Measurements from ENCODE around the gene PHACTR1. TPM values are rescaled to one million over a fixed set of nuclear protein-coding genes. Genes with fewer than 3 reads are reported as not detected.
A peak's percentile ranks its signal among the peaks of the same experiment; 100 is the strongest.
"Not testable (repeated sequence)": the region's sequence is repeated elsewhere in the genome, so short reads cannot be mapped to it uniquely, and the experiment has no call there.

PHACTR1 gene
- not detected in 2 replicates for total RNA-seq (2014; rRNA removed; shearing (Covaris generic); ENCODE audit: low replicate concordance)

- no peak for DNase-seq (ENCODE audit: low read depth)
- in situ Hi-C loops (cut with HindIII; ENCODE audit: low pct_unique_long_range_greater_than_20kb, low sequenced_read_pairs): no loop called here
These were observed at the start of gene PHACTR1 for GRCh38 chr6:12716298-12716916. TSS of gene PHACTR1 (plus strand) at chr6:12716767.

- in situ Hi-C loops (cut with HindIII; ENCODE audit: low pct_unique_long_range_greater_than_20kb, low sequenced_read_pairs): no loop called here
- no peak for DNase-seq (ENCODE audit: low read depth)
These were observed 49.7 kb upstream of the PHACTR1 start for GRCh38 chr6:12666886-12667285.

GRCh38 chr6:12675931-12676330, 40.6 kb upstream of the PHACTR1 start:
- DNase-seq (ENCODE audit: low read depth): no peak
- in situ Hi-C loops (cut with HindIII; ENCODE audit: low pct_unique_long_range_greater_than_20kb, low sequenced_read_pairs): no loop called here

- in situ Hi-C loops (cut with HindIII; ENCODE audit: low pct_unique_long_range_greater_than_20kb, low sequenced_read_pairs): no loop called here
- DNase-seq (ENCODE audit: low read depth): peak; percentile 29
These were observed 37.2 kb upstream of the PHACTR1 start for GRCh38 chr6:12679341-12679740.

GRCh38 chr6:12693122-12693521, 23.4 kb upstream of the PHACTR1 start:
- no peak for DNase-seq (ENCODE audit: low read depth)
- in situ Hi-C loops (cut with HindIII; ENCODE audit: low pct_unique_long_range_greater_than_20kb, low sequenced_read_pairs): no loop called here

- in situ Hi-C loops (cut with HindIII; ENCODE audit: low pct_unique_long_range_greater_than_20kb, low sequenced_read_pairs): no loop called here
These were observed 18.3 kb upstream of the PHACTR1 start for GRCh38 chr6:12698298-12698697.

GRCh38 chr6:12704946-12705345, 11.6 kb upstream of the PHACTR1 start:
- no peak for DNase-seq (ENCODE audit: low read depth)
- in situ Hi-C loops (cut with HindIII; ENCODE audit: low pct_unique_long_range_greater_than_20kb, low sequenced_read_pairs): no loop called here

More at GRCh38 chr6:12698298-12698697, 18.3 kb upstream of the PHACTR1 start:
- no peak for DNase-seq (ENCODE audit: low read depth)

GRCh38 chr6:12709116-12709515, 7.5 kb upstream of the PHACTR1 start:
- DNase-seq (ENCODE audit: low read depth): no peak

GRCh38 chr6:12709556-12710232, 6.9 kb upstream of the PHACTR1 start:
- in situ Hi-C loops (cut with HindIII; ENCODE audit: low pct_unique_long_range_greater_than_20kb, low sequenced_read_pairs): no loop called here
- no peak for DNase-seq (ENCODE audit: low read depth)

More at GRCh38 chr6:12709116-12709515, 7.5 kb upstream of the PHACTR1 start:
- in situ Hi-C loops (cut with HindIII; ENCODE audit: low pct_unique_long_range_greater_than_20kb, low sequenced_read_pairs): no loop called here

GRCh38 chr6:12710921-12711320, 5.6 kb upstream of the PHACTR1 start:
- in situ Hi-C loops (cut with HindIII; ENCODE audit: low pct_unique_long_range_greater_than_20kb, low sequenced_read_pairs): no loop called here
- no peak for DNase-seq (ENCODE audit: low read depth)

- in situ Hi-C loops (cut with HindIII; ENCODE audit: low pct_unique_long_range_greater_than_20kb, low sequenced_read_pairs): no loop called here
- DNase-seq (ENCODE audit: low read depth): no peak
These were observed 2.5 kb upstream of the PHACTR1 start for GRCh38 chr6:12714022-12714421.

- DNase-seq (ENCODE audit: low read depth): no peak
- in situ Hi-C loops (cut with HindIII; ENCODE audit: low pct_unique_long_range_greater_than_20kb, low sequenced_read_pairs): no loop called here
These were observed 1.1 kb upstream of the PHACTR1 start for GRCh38 chr6:12715437-12715836.

GRCh38 chr6:12717356-12717755, 789 bp downstream of the PHACTR1 start:
- no peak for DNase-seq (ENCODE audit: low read depth)
- in situ Hi-C loops (cut with HindIII; ENCODE audit: low pct_unique_long_range_greater_than_20kb, low sequenced_read_pairs): no loop called here

GRCh38 chr6:12718015-12718414, 1.4 kb downstream of the PHACTR1 start:
- in situ Hi-C loops (cut with HindIII; ENCODE audit: low pct_unique_long_range_greater_than_20kb, low sequenced_read_pairs): no loop called here
- DNase-seq (ENCODE audit: low read depth): no peak

- DNase-seq (ENCODE audit: low read depth): no peak
- in situ Hi-C loops (cut with HindIII; ENCODE audit: low pct_unique_long_range_greater_than_20kb, low sequenced_read_pairs): no loop called here
These were observed 2.5 kb downstream of the PHACTR1 start for GRCh38 chr6:12719017-12719416.

- in situ Hi-C loops (cut with HindIII; ENCODE audit: low pct_unique_long_range_greater_than_20kb, low sequenced_read_pairs): no loop called here
- no peak for DNase-seq (ENCODE audit: low read depth)
These were observed 3.7 kb downstream of the PHACTR1 start for GRCh38 chr6:12720310-12720709.

GRCh38 chr6:12725263-12725662, 8.7 kb downstream of the PHACTR1 start:
- in situ Hi-C loops (cut with HindIII; ENCODE audit: low pct_unique_long_range_greater_than_20kb, low sequenced_read_pairs): no loop called here
- no peak for DNase-seq (ENCODE audit: low read depth)

GRCh38 chr6:12729467-12729866, 12.9 kb downstream of the PHACTR1 start:
- no peak for DNase-seq (ENCODE audit: low read depth)
- in situ Hi-C loops (cut with HindIII; ENCODE audit: low pct_unique_long_range_greater_than_20kb, low sequenced_read_pairs): no loop called here

GRCh38 chr6:12730809-12731208, 14.2 kb downstream of the PHACTR1 start:
- in situ Hi-C loops (cut with HindIII; ENCODE audit: low pct_unique_long_range_greater_than_20kb, low sequenced_read_pairs); DNase-seq (ENCODE audit: low read depth): not testable (repeated sequence)

- DNase-seq (ENCODE audit: low read depth): no peak
- in situ Hi-C loops (cut with HindIII; ENCODE audit: low pct_unique_long_range_greater_than_20kb, low sequenced_read_pairs): no loop called here
These were observed 17.3 kb downstream of the PHACTR1 start for GRCh38 chr6:12733876-12734275.

Data from Caki2 (cell line).